ENCODE data around the gene TET2.

TET2 gene

DNA sequence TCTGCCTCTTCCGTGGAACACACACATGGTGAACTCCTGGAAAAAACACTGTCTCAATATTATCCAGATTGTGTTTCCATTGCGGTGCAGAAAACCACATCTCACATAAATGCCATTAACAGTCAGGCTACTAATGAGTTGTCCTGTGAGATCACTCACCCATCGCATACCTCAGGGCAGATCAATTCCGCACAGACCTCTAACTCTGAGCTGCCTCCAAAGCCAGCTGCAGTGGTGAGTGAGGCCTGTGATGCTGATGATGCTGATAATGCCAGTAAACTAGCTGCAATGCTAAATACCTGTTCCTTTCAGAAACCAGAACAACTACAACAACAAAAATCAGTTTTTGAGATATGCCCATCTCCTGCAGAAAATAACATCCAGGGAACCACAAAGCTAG is 87.9 kb downstream of the TET2 start:
- DNase-seq (ENCODE audit: low read depth, low spot score) = no peak

- DNase-seq (ENCODE audit: low read depth, low spot score) = no peak
These were observed 89.7 kb downstream of the TET2 start for GRCh38 chr4:105236202-105236915.

DNA sequence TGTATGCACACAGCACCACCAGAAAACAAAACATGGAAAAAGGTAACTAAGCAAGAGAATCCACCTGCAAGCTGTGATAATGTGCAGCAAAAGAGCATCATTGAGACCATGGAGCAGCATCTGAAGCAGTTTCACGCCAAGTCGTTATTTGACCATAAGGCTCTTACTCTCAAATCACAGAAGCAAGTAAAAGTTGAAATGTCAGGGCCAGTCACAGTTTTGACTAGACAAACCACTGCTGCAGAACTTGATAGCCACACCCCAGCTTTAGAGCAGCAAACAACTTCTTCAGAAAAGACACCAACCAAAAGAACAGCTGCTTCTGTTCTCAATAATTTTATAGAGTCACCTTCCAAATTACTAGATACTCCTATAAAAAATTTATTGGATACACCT is 90.2 kb downstream of the TET2 start:
- DNase-seq (ENCODE audit: low read depth, low spot score) = no peak

DNA sequence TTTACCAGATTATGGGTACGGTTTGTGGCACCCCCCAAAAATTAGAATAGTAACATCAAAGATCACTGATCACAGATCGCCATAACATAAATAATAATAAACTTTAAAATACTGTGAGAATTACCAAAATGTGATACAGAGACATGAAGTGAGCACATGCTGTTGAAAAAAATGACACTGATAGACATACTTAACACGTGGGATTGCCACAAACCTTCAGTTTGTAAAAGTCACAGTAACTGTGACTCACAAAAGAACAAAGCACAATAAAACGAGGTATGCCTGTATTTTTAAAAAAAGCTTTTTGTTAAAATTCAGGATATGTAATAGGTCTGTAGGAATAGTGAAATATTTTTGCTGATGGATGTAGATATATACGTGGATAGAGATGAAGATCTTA is 93.4 kb downstream of the TET2 start:
- DNase-seq (ENCODE audit: low read depth, low spot score) = no peak

- DNase-seq (ENCODE audit: low read depth, low spot score) = no peak
These were observed 94.8 kb downstream of the TET2 start for GRCh38 chr4:105241451-105241850.

- no peak for DNase-seq (ENCODE audit: low read depth, low spot score)
These were observed 96.8 kb downstream of the TET2 start for GRCh38 chr4:105243446-105243845.

GRCh38 chr4:105246712-105247111 is 100.0 kb downstream of the TET2 start:
- DNase-seq (ENCODE audit: low read depth, low spot score) = no peak

DNA sequence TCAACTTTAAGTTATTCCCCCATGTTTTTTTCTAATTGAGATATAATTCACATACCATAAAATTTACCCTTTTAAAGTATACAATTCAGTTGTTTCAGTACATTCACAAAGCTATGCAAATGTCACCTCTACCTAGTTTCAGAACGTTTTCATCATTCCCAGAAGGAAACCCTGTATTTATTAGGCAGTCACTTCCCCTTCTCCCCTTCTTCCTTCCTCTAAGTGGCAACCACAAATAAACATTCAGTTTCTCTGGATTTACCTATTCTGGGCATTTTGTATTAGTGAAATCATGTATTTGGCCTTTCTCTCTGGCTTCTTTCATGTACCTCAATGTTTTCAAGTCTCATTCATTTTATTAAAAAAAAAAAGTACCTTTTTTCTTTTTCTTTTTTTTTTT is 101.9 kb downstream of the TET2 start:
- no peak for DNase-seq (ENCODE audit: low read depth, low spot score)

GRCh38 chr4:105257817-105258495 is 111.3 kb downstream of the TET2 start:
- no peak for DNase-seq (ENCODE audit: low read depth, low spot score)

DNA sequence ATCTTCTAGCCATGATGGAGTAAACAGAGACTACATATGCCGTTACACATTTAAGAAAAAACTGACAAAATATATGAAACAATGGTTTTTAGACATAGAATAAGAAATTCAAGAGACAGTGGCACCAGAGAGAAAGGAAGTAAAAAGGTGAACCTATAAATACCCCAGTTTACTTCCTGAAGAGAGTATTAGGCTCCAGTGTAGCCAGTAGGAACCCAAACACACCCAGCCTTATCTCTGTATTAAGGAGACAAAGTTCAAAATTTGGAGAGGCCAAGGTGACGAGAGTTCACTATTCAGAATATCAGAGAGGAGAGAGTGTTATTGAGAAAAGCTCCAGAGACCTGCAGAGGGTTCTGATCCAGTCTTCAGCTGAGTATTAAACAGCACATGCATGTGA is 119.0 kb downstream of the TET2 start:
- no peak for DNase-seq (ENCODE audit: low read depth, low spot score)

GRCh38 chr4:105267280-105267679 is 120.6 kb downstream of the TET2 start:
- DNase-seq (ENCODE audit: low read depth, low spot score) = no peak

DNA sequence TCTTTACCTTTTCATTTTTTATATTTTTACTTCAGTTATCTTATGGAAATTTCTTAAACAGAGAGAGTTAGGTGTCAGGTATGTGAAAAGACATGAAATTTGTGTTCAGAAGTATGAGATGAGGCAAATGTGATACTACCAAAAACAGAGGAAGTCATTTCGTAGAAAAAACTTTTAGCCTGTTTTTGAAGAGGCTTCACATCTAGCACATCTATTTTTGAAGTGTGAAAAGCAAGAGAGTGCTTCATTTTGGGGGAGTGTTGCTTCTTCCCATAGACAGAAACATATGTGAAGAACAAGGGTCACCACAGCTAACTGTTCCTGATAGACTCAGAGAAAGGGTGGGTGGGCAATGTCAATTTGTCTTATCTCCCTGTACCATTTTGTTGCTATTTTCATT is 125.3 kb downstream of the TET2 start:
- DNase-seq (ENCODE audit: low read depth, low spot score) = no peak

DNA sequence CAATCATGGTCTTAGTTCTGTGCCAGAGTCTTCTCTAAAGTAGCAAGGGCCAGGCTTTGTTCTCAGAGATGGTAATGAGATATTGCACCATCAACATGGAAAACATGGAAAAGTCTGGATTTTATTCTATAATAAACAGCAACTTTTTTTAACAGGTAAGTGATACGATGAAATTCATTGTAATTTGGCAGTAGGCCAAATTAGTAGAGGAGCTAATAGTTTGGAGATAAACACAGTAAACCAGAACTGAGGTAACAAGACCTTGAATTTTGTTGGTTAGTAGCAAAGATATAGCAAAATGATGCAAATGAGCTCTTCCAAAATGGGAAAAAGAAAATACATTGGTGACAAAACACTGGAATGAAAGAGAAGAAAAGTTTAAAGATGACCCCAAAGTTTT is 126.6 kb downstream of the TET2 start:
- no peak for DNase-seq (ENCODE audit: low read depth, low spot score)

- no peak for DNase-seq (ENCODE audit: low read depth, low spot score)
These were observed 127.4 kb downstream of the TET2 start for GRCh38 chr4:105274090-105274489.

DNA sequence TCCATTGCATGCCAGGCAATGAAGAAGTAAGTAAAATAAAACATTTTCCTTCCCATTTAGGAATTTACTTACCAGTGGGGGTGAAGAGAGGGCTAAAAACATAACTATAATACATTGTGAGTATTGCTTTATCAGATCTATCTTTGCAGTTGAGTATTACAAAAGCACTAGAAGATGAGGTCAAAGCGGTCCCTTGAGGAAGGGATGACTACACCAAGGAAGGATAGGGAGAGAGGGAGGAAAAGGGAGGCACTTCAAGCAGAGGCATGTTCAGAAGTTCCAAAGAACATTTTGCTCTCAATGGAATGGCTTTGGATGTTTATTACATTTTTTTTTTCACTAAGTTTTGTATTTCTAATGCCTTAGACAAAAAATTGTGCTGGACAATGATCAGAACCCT is 127.8 kb downstream of the TET2 start:
- no peak for DNase-seq (ENCODE audit: low read depth, low spot score)

GRCh38 chr4:105276361-105277104 is 129.9 kb downstream of the TET2 start:
- DNase-seq (ENCODE audit: low read depth, low spot score) = no peak

GRCh38 chr4:105277702-105278101 is 131.0 kb downstream of the TET2 start:
- no peak for DNase-seq (ENCODE audit: low read depth, low spot score)

DNA sequence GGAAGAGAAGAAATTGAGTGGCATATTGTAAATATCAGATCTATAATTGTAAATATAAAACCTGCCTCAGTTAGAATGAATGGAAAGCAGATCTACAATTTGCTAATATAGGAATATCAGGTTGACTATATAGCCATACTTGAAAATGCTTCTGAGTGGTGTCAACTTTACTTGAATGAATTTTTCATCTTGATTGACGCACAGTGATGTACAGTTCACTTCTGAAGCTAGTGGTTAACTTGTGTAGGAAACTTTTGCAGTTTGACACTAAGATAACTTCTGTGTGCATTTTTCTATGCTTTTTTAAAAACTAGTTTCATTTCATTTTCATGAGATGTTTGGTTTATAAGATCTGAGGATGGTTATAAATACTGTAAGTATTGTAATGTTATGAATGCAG is 132.6 kb downstream of the TET2 start:
- no peak for DNase-seq (ENCODE audit: low read depth, low spot score)

DNA sequence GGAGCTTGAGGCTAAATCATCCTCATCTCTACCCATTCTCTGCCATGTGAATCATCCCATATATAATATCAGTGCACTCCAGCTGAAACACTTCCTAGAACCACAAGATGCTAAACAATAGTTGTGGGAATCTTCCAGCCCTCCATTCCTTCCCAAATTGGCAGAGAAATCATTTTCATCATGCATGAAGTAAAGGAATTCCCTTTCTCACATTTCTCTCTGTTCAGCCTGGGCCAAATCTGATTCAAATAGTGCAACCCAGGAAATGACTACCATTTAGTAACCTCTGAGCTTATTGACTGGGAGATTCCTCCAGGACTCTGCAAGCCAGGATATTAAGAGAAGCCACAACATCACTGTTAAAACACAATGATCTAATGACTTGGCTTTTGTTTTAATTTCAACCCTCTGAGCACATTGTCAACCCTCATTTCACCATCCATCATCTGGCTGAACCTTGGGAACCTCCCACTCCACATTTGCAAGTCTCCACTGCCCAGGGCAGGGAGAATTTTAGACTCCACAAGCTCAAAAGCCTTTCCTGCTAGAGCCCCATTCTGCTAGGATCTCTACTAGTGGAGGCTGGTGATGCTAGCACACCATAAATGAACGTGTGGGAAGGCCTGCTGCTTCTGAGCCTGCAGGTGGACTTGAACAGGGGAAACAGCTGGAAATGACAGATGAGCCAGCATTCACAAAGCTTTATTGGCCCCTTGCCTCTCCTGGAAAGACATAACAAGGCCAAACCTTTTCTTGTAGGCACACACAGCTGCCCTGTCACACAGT is 133.9 kb downstream of the TET2 start:
- no peak for DNase-seq (ENCODE audit: low read depth, low spot score)

- DNase-seq (ENCODE audit: low read depth, low spot score) = no peak
These were observed 134.4 kb downstream of the TET2 start for GRCh38 chr4:105281124-105281415.

GRCh38 chr4:105282489-105282888 is 135.8 kb downstream of the TET2 start:
- no peak for DNase-seq (ENCODE audit: low read depth, low spot score)

DNA sequence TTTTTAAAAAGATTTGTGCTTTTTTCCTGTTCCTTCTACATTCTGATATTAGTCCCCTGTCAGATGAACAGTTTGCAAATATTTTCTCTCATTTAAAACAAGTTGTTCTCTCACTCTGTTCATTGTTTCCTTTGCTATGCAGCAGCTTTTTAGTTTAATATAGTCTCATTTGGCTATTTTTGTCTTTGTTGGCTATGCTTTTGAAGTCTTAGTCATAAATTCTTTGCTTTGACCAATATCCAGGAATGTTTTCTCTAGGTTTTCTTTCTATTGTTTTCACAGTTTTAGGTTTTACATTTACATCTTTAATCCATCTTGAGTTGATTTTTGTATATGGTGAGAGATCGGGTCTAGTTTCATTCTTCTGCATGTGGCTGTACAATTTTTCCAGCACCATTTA is 136.8 kb downstream of the TET2 start:
- DNase-seq (ENCODE audit: low read depth, low spot score) = no peak
